Omental fat pad (tissue), 4 donors: ENCODE results near the gene STAB1. TPM values are rescaled to one million over a fixed set of nuclear protein-coding genes. Genes with fewer than 3 reads are reported as not detected.

Source experiments
- ATAC-seq: fragments of 150-250 bp; one replicate; pipeline ENCODE4 v1.9.1; 2016; ENCODE audit warnings: mild to moderate bottlenecking, moderate library complexity; ENCODE audit not compliant: low FRiP score
- DNase-seq: peaks from one replicate; pipeline ENCODE4 v3.0.0-alpha.2; 2019; ENCODE audit warnings: low spot score
- CTCF ChIP-seq, 3 donors: fragments of 450-650 bp; IDR thresholded peaks; one replicate each; pipeline ENCODE4 v1.5.1; 2016 to 2017; ENCODE audit warnings: antibody characterized with exemption in 3 of 3, mild to moderate bottlenecking in 3 of 3, moderate library complexity in 2 of 3
- total RNA-seq, 4 donors: library from RNA; depleted of rRNA; stranded (reverse); fragments of >200 nt; gene quantifications; one replicate each; pipeline ENCODE4 v1.1.0, GENCODE V29; 2016

The STAB1 gene
- total RNA-seq, 4 donors from 2014 or later = 231 to 610 (median 304) TPM

GRCh38 chr3:52554026-52554755 is 59.1 kb downstream of the STAB1 start:
- DNase-seq = no peak
- no peak for TF ChIP-seq CTCF (IDR thresholded peaks at IDR 0.05)
- no peak for ATAC-seq

GRCh38 chr3:52555056-52555455 is 59.9 kb downstream of the STAB1 start:
- no peak for DNase-seq
- no peak for ATAC-seq
- TF ChIP-seq CTCF (IDR thresholded peaks at IDR 0.05) = no peak

- no peak for ATAC-seq
- TF ChIP-seq CTCF (IDR thresholded peaks at IDR 0.05) = no peak
- DNase-seq = no peak
Measured at GRCh38 chr3:52557011-52557960, 62.1 kb downstream of the STAB1 start.

- DNase-seq (no peak), ATAC-seq (no peak)
- TF ChIP-seq CTCF (IDR thresholded peaks at IDR 0.05) = no peak
Measured at GRCh38 chr3:52558436-52558835, 63.3 kb downstream of the STAB1 start.

- DNase-seq (no peak), ATAC-seq (no peak)
- no peak for TF ChIP-seq CTCF (IDR thresholded peaks at IDR 0.05)
Measured at GRCh38 chr3:52561028-52561747, 66.0 kb downstream of the STAB1 start.

- no peak for DNase-seq
- ATAC-seq = no peak
- no peak for TF ChIP-seq CTCF (IDR thresholded peaks at IDR 0.05)
Measured at GRCh38 chr3:52563984-52564383, 68.8 kb downstream of the STAB1 start.
